ENCODE results near the gene ERP27.

Gene ERP27

GRCh38 chr12:14948672-14949071, 10.3 kb upstream of the ERP27 start (continued):
- TF ChIP-seq ZNF175 (tag by site-specific recombination; IDR thresholded peaks at IDR 0.05): no peak

GRCh38 chr12:14946861-14947260, 8.5 kb upstream of the ERP27 start:
- no peaks in the 10 kb centered on the region for H3K4me1 ChIP-seq (ENCODE audit: control insufficient read depth, insufficient read depth, low read length)
- CTCF ChIA-PET: interaction anchor here (0.7 kb wide), 1 partner anchor 112 kb away, joined by 4 read pairs; no protein-coding TSS in a partner anchor
- no peak overlapping the region for H3K27ac ChIP-seq (ENCODE audit: extremely low read depth, low read depth, low read length)
- no peaks in the 10 kb centered on the region for H3K9me3 ChIP-seq (ENCODE audit: control insufficient read depth, insufficient read depth, low read depth, low read length)
- POLR2A ChIA-PET: no interaction called here
- TF ChIP-seq ZNF18 (tag by site-specific recombination; IDR thresholded peaks at IDR 0.05): no peak
- TF ChIP-seq HOXC10 (CRISPR knock-in tag; IDR thresholded peaks at IDR 0.05): no peak
- TF ChIP-seq ZNF513 (tag by site-specific recombination; IDR thresholded peaks at IDR 0.05): no peak
- no peak for TF ChIP-seq REST (tag by site-specific recombination; IDR thresholded peaks at IDR 0.05)
- TF ChIP-seq ZNF843 (tag by site-specific recombination; IDR thresholded peaks at IDR 0.05): no peak
- TF ChIP-seq ZNF747 (tag by site-specific recombination; IDR thresholded peaks at IDR 0.05): no peak
- TF ChIP-seq HIC1 (tag by site-specific recombination; IDR thresholded peaks at IDR 0.05): no peak
- TF ChIP-seq ZNF623 (tag by site-specific recombination; IDR thresholded peaks at IDR 0.05): no peak
- TF ChIP-seq ZNF654 (tag by site-specific recombination; IDR thresholded peaks at IDR 0.05; ENCODE audit: low read depth): no peak
- H3K4me3 ChIP-seq (ENCODE audit: low read depth, low read length): no peak overlapping the region
- H3K36me3 ChIP-seq (ENCODE audit: control insufficient read depth in 2 of 2, insufficient read depth in 1 of 2, low read length in 2 of 2): no peaks in the 10 kb centered on the region

- Histone ChIP-seq H3K4me3 (ENCODE audit: low read depth, low read length) (no peak overlapping the region), H3K9me3 (ENCODE audit: control insufficient read depth, insufficient read depth, low read depth, low read length) (no peaks in the 10 kb centered on the region), H3K4me1 (ENCODE audit: control insufficient read depth, insufficient read depth, low read length) (no peaks in the 10 kb centered on the region), H3K36me3 (ENCODE audit: control insufficient read depth in 2 of 2, insufficient read depth in 1 of 2, low read length in 2 of 2) (no peaks in the 10 kb centered on the region), H3K27ac (ENCODE audit: extremely low read depth, low read depth, low read length) (no peak overlapping the region)
- CTCF ChIA-PET: interaction anchor here (0.7 kb wide), 1 partner anchor 112 kb away, joined by 4 read pairs; no protein-coding TSS in a partner anchor
- POLR2A ChIA-PET: no interaction called here
- TF ChIP-seq ZFP41 (tag by site-specific recombination; IDR thresholded peaks at IDR 0.05; ENCODE audit: borderline replicate concordance) (no peak), ZNF624 (tag by site-specific recombination; IDR thresholded peaks at IDR 0.05) (no peak), ZNF114 (tag by site-specific recombination; IDR thresholded peaks at IDR 0.05) (no peak), ZNF341 (tag by site-specific recombination; IDR thresholded peaks at IDR 0.05; ENCODE audit: low read depth) (no peak)
Measured at GRCh38 chr12:14946162-14946561, 7.8 kb upstream of the ERP27 start.

All from HEK293 (cell line).